PC-3 (cell line): Measurements from ENCODE around the gene ZNF462. TPM values are rescaled to one million over a fixed set of nuclear protein-coding genes. Genes with fewer than 3 reads are reported as not detected.

Experiments
- ATAC-seq: fragments of 200-7000 bp; cut with Tn5 transposase; 2 replicates; pipeline ENCODE4 v1.9.1; 2020; ENCODE audit warnings: mild to moderate bottlenecking, moderate library complexity
- Bru-seq: library from RNA; stranded (reverse); fragments of 400-500 nt; gene quantifications from one replicate; lab custom pipeline; 2021; lab: Mats Ljungman, UMichigan
- BruChase-seq, 2 experiments: library from RNA; stranded (reverse); fragments of 400-500 nt; gene quantifications; one replicate each; lab custom pipeline; 2021; lab: Mats Ljungman, UMichigan
- BruUV-seq: library from RNA; stranded (reverse); fragments of 400-500 nt; replicated peaks from 2 replicates; lab custom pipeline; 2021; lab: Mats Ljungman, UMichigan
- CTCF ChIA-PET: fragments of 300-600 bp; sonication (Branson Sonifier 250); formaldehyde crosslinking; loops from one replicate; lab custom pipeline; 2022; ENCODE audit warnings: antibody characterized with exemption; lab: Charles Lee
- POLR2A ChIA-PET: fragments of 300-600 bp; sonication (Branson Sonifier 250); formaldehyde crosslinking; loops from one replicate; lab custom pipeline; 2022; ENCODE audit warnings: antibody characterized with exemption; ENCODE audit not compliant: unreplicated experiment; lab: Charles Lee
- DNase-seq: peaks from one replicate; pipeline ENCODE4 v3.0.0-alpha.2; 2015
- H2AFZ ChIP-seq: fragments of 300-600 bp; sonication (generic); 2 replicates; pipeline ENCODE4 v1.6.0; 2016; ENCODE audit warnings: antibody characterized with exemption, low read length
- H3F3A ChIP-seq: fragments of 300-600 bp; sonication (generic); one replicate; pipeline ENCODE4 v1.6.0; 2017; ENCODE audit warnings: antibody characterized with exemption, low read length, control low read depth, mild to moderate bottlenecking; ENCODE audit not compliant: unreplicated experiment
- H3K27ac ChIP-seq: fragments of 300-600 bp; sonication (generic); 2 replicates; pipeline ENCODE4 v1.5.1; 2016; ENCODE audit warnings: mild to moderate bottlenecking, low read length
- H3K27me3 ChIP-seq: fragments of 300-600 bp; sonication (generic); 2 replicates; pipeline ENCODE4 v1.6.1; 2016; ENCODE audit warnings: low read length, mixed read lengths
- H3K36me3 ChIP-seq: fragments of 300-600 bp; sonication (generic); 2 replicates; pipeline ENCODE4 v1.6.1; 2016; ENCODE audit warnings: low read depth, mixed run types, low read length, mixed read lengths
- H3K4me1 ChIP-seq: fragments of 300-600 bp; sonication (generic); 2 replicates; pipeline ENCODE4 v1.5.1; 2016; ENCODE audit warnings: low read length; ENCODE audit not compliant: insufficient read depth
- H3K4me2 ChIP-seq: fragments of 300-600 bp; sonication (generic); 2 replicates; pipeline ENCODE4 v1.6.0; 2016; ENCODE audit warnings: low read length
- H3K4me3 ChIP-seq: fragments of 300-600 bp; sonication (generic); 2 replicates; pipeline ENCODE4 v1.5.1; 2016; ENCODE audit warnings: mild to moderate bottlenecking, low read length, mixed read lengths
- H3K79me2 ChIP-seq: fragments of 300-600 bp; sonication (generic); 2 replicates; pipeline ENCODE4 v1.6.1; 2017; ENCODE audit warnings: low read length, mixed read lengths
- H3K9ac ChIP-seq: fragments of 300-600 bp; sonication (generic); 2 replicates; pipeline ENCODE4 v1.6.0; 2016; ENCODE audit warnings: mild to moderate bottlenecking, low read length
- H3K9me2 ChIP-seq: fragments of 300-600 bp; sonication (generic); replicated peaks from 2 replicates; pipeline ENCODE4 v1.6.1; 2016; ENCODE audit warnings: mixed run types, low read length, mixed read lengths
- H3K9me3 ChIP-seq: fragments of 300-600 bp; sonication (generic); 2 replicates; pipeline ENCODE4 v1.6.1; 2016; ENCODE audit warnings: low read length, mixed read lengths
- H4K20me1 ChIP-seq: fragments of 300-600 bp; sonication (generic); 2 replicates; pipeline ENCODE4 v1.6.1; 2016; ENCODE audit warnings: low read length, mixed read lengths
- EZH2 ChIP-seq: fragments of 300-600 bp; sonication (generic); IDR thresholded peaks from one replicate; pipeline ENCODE4 v1.6.1; 2017; ENCODE audit warnings: antibody characterized with exemption, mild to moderate bottlenecking, low read length; ENCODE audit not compliant: unreplicated experiment
- EZH2phosphoT487 ChIP-seq: fragments of 300-600 bp; sonication (generic); IDR thresholded peaks from 2 replicates; pipeline ENCODE4 v1.6.1; 2018; ENCODE audit warnings: mild to moderate bottlenecking, antibody characterized with exemption, low read length, borderline replicate concordance
- intact Hi-C: fragments of 100-400 bp; cut with micrococcal nuclease; formaldehyde crosslinking; loops from 2 replicates; pipeline ENCODE4 v1.9.0; 2023
- long read RNA-seq: library from polyadenylated mRNA; unstranded; transcript quantifications from one replicate; pipeline ENCODE4 v2.0.0, GENCODE V29; 2021; ENCODE audit not compliant: unreplicated experiment
- total RNA-seq: library from RNA; depleted of rRNA; stranded (reverse); fragments of >200 nt; gene quantifications from 2 replicates; pipeline ENCODE4 v1.2.3, GENCODE V29; 2014; rRNA removed
- TF ChIP-seq, protein P1 (sequence below): fragments of 300-600 bp; sonication (generic); conservative IDR thresholded peaks from 2 replicates; pipeline ENCODE4 v1.5.1; 2017; ENCODE audit warnings: antibody characterized with exemption, low read depth, mild to moderate bottlenecking, low read length

ZNF462 gene
- 21.2 and 23.4 TPM in 2 replicates for total RNA-seq
- Bru-seq, nascent RNA: percentile 78 among the genes with signal in this experiment
- percentile 74 among the genes with signal in this experiment for BruChase-seq, experiment 1, labeled RNA remaining after a 6-hour chase
- percentile 67 among the genes with signal in this experiment for BruChase-seq, experiment 2, labeled RNA remaining after a 2-hour chase
- long read RNA-seq, full-length matches to known transcripts: 2 of 8 reads
- long read RNA-seq, partial matches to known transcripts: 1 of 8 reads
- long read RNA-seq, other reads (novel, unspliced or antisense): 5 of 8 reads

DNA sequence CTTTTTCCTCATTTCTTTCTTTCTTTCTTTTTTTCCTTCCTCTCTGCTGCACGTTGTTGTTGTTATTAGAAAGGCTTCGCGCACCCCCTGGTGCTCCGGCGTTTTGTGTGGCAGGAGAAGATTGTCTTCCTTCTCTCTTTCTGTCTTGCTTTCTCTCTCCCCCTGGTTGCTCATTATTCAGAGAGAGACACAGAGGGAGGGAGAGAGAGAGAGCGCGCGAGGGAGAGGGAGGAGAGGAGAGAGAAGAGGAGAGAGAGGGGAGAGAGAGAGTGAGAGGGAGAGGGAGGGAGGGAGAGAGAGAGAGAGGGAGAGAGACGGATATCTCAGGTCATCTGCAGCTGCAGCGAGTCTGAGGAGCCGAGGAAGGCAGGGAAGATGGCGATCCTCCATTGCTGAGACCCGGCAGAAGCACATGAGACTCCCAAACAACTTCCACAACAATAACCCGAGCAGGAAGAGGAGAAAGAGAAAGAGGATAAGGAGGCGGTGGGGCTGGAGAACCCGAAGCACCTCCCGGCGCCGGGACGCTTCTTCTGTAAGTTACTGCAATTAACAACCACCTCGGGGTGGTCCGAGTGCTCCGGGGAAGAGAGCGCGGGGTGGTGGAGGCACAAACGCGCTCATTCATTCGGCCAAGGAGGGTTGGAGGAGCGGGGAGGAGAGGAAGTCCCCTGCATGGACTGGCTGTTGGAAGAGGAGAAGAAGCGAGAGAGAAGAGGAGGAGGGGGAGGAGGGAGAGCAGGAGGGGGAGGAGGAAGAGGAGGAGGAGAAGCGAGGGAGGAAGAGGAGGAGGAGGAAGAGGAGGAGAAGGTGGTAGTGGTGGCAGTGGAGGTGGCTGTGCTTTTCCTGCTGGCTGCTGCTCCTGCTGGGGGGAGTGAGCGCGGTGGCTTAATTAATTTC lies at the start of gene ZNF462:
Gene ZNF462, plus strand, starts transcription at position 346 of the 900 bp plus-strand sequence. CDS start 60,218 bp downstream, outside the sequence.
- peak within 1 kb of the TSS; percentile 96 for H2AFZ ChIP-seq
- H3K9ac ChIP-seq: peak within 1 kb of the TSS; percentile 88
- no peaks in the 10 kb centered on the region for H3K27me3 ChIP-seq
- peak within 1 kb of the TSS; percentile 67 for H3K27ac ChIP-seq
- peaks cover 49% of the 10 kb centered on the region for H3K4me1 ChIP-seq
- H3F3A ChIP-seq: no peaks in the 10 kb centered on the region
- POLR2A ChIA-PET: no interaction called here
- H3K9me2 ChIP-seq: no peaks in the 10 kb centered on the region
- no peaks in the 10 kb centered on the region for H3K36me3 ChIP-seq
- intact Hi-C loops: loop anchor here (1.0 to 10.0 kb wide), 9 partner anchors 30 to 1021 kb away; no protein-coding TSS in a partner anchor
- CTCF ChIA-PET: interaction anchor here (0.6 kb wide), 1 partner anchor 32 kb away, joined by 5 read pairs; no protein-coding TSS in a partner anchor
- peaks cover 84% of the 10 kb centered on the region for H3K79me2 ChIP-seq
- no peaks in the 10 kb centered on the region for H4K20me1 ChIP-seq
- DNase-seq: peak; percentile 42
- peak; percentile 19 for ATAC-seq
- peak within 1 kb of the TSS; percentile 98 for H3K4me3 ChIP-seq
- H3K4me2 ChIP-seq: peak within 1 kb of the TSS; percentile 82
- BruUV-seq: no TSS peak
- no peaks in the 10 kb centered on the region for H3K9me3 ChIP-seq
- TF ChIP-seq, protein P1, sequence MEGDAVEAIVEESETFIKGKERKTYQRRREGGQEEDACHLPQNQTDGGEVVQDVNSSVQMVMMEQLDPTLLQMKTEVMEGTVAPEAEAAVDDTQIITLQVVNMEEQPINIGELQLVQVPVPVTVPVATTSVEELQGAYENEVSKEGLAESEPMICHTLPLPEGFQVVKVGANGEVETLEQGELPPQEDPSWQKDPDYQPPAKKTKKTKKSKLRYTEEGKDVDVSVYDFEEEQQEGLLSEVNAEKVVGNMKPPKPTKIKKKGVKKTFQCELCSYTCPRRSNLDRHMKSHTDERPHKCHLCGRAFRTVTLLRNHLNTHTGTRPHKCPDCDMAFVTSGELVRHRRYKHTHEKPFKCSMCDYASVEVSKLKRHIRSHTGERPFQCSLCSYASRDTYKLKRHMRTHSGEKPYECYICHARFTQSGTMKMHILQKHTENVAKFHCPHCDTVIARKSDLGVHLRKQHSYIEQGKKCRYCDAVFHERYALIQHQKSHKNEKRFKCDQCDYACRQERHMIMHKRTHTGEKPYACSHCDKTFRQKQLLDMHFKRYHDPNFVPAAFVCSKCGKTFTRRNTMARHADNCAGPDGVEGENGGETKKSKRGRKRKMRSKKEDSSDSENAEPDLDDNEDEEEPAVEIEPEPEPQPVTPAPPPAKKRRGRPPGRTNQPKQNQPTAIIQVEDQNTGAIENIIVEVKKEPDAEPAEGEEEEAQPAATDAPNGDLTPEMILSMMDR: peak; percentile 54; the same call in 1 of the 2 replicates
- no peak for TF ChIP-seq EZH2

DNA sequence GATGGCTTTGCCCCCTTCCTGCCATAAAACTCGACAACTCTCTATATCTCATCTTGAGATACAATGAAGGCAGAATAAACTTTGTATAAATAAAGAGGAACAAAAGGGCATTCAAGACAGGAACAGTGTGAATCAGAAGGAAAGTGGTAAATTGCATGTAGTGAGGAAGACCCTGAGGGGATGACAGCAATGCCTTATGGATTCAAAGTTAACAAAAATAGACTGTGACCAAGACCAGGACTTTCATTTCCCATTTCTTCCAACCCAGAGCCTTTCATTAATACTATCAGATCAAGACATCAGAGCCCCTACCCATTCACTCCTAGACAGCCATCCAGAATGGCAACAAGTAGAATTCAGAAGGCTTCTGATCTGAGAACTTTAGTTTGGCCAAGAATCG lies 46.4 kb upstream of the ZNF462 start:
- ChIA-PET POLR2A (no interaction called here), CTCF (no interaction called here)

More for the DNA sequence above, 46.4 kb upstream of the ZNF462 start:
- intact Hi-C loops: no loop called here
- no peaks in the 10 kb centered on the region for H3F3A ChIP-seq
- no peaks in the 10 kb centered on the region for H3K4me1 ChIP-seq
- no peak for ATAC-seq
- no peaks in the 10 kb centered on the region for H3K79me2 ChIP-seq
- no peak overlapping the region for H3K4me3 ChIP-seq
- no peaks in the 10 kb centered on the region for H3K9me3 ChIP-seq
- no peaks in the 10 kb centered on the region for H4K20me1 ChIP-seq
- no TSS peak for BruUV-seq
- H3K27ac ChIP-seq: no peak overlapping the region
- H3K36me3 ChIP-seq: no peaks in the 10 kb centered on the region
- H3K27me3 ChIP-seq: no peaks in the 10 kb centered on the region
- no peaks in the 10 kb centered on the region for H3K9me2 ChIP-seq
- H3K9ac ChIP-seq: no peak overlapping the region
- H3K4me2 ChIP-seq: no peak overlapping the region
- no peak overlapping the region for H2AFZ ChIP-seq
- no peak for DNase-seq
- TF ChIP-seq EZH2 (no peak), EZH2phosphoT487 (no peak)
- TF ChIP-seq, protein P1: no peak
